A673 (cell line): ENCODE results near the gene PPM1K.

ENCODE experiments used
- EZH2 ChIP-seq: fragments of 200-600 bp; sonication (generic); IDR thresholded peaks from 2 replicates; pipeline ENCODE4 v1.6.1; 2017; ENCODE audit warnings: borderline replicate concordance, low read depth, mild to moderate bottlenecking, mixed read lengths, antibody characterized with exemption, low read length; ENCODE audit not compliant: poor library complexity, severe bottlenecking
- TF ChIP-seq, protein P1 (sequence below): fragments of 300-800, 200-600 bp; sonication (generic); conservative IDR thresholded peaks from 2 replicates; pipeline ENCODE4 v1.5.1; 2017; ENCODE audit warnings: low read depth, mild to moderate bottlenecking, antibody characterized with exemption, low read length, moderate library complexity, mixed read lengths

- TF ChIP-seq, protein P1, sequence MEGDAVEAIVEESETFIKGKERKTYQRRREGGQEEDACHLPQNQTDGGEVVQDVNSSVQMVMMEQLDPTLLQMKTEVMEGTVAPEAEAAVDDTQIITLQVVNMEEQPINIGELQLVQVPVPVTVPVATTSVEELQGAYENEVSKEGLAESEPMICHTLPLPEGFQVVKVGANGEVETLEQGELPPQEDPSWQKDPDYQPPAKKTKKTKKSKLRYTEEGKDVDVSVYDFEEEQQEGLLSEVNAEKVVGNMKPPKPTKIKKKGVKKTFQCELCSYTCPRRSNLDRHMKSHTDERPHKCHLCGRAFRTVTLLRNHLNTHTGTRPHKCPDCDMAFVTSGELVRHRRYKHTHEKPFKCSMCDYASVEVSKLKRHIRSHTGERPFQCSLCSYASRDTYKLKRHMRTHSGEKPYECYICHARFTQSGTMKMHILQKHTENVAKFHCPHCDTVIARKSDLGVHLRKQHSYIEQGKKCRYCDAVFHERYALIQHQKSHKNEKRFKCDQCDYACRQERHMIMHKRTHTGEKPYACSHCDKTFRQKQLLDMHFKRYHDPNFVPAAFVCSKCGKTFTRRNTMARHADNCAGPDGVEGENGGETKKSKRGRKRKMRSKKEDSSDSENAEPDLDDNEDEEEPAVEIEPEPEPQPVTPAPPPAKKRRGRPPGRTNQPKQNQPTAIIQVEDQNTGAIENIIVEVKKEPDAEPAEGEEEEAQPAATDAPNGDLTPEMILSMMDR: no peak
- no peak for TF ChIP-seq EZH2
Measured at GRCh38 chr4:88283661-88284438, 511 bp downstream of the PPM1K start.
